HUES48 (cell line): ENCODE results near the gene SORCS3.

Source experiments
- H3K27ac ChIP-seq: one replicate; pipeline ENCODE4 v1.7.0; 2013; ENCODE audit warnings: low read depth, low read length, inconsistent platforms
- H3K27me3 ChIP-seq: 2 replicates; pipeline ENCODE4 v1.6.1; 2013; ENCODE audit warnings: mild to moderate bottlenecking, low read length; ENCODE audit not compliant: control insufficient read depth, insufficient read depth
- H3K36me3 ChIP-seq: 2 replicates; pipeline ENCODE4 v1.6.1; 2013; ENCODE audit warnings: low read length; ENCODE audit not compliant: control insufficient read depth, insufficient read depth
- H3K4me1 ChIP-seq: 2 replicates; pipeline ENCODE4 v1.6.1; 2013; ENCODE audit warnings: mild to moderate bottlenecking, low read length; ENCODE audit not compliant: control insufficient read depth, insufficient read depth
- H3K4me3 ChIP-seq: 2 replicates; pipeline ENCODE4 v1.5.1; 2013; ENCODE audit warnings: mild to moderate bottlenecking, low read depth, low read length
- H3K9ac ChIP-seq: 2 replicates; pipeline ENCODE4 v1.6.1; 2013; ENCODE audit warnings: mild to moderate bottlenecking, low read depth, low read length, moderate library complexity
- H3K9me3 ChIP-seq: 2 replicates; pipeline ENCODE4 v1.6.1; 2013; ENCODE audit warnings: low read length; ENCODE audit not compliant: control insufficient read depth, insufficient read depth

Gene SORCS3

GRCh38 chr10:104913390-104913789, 272.3 kb downstream of the SORCS3 start:
- H3K9ac ChIP-seq: no peak overlapping the region
- no peaks in the 10 kb centered on the region for H3K9me3 ChIP-seq
- no peak overlapping the region for H3K4me3 ChIP-seq
- H3K4me1 ChIP-seq: no peaks in the 10 kb centered on the region
- no peaks in the 10 kb centered on the region for H3K36me3 ChIP-seq
- no peak overlapping the region for H3K27ac ChIP-seq
- H3K27me3 ChIP-seq: no peaks in the 10 kb centered on the region

GRCh38 chr10:104920476-104920875, 279.4 kb downstream of the SORCS3 start:
- H3K27ac ChIP-seq: no peak overlapping the region
- no peaks in the 10 kb centered on the region for H3K27me3 ChIP-seq

GRCh38 chr10:104921763-104922162, 280.7 kb downstream of the SORCS3 start:
- H3K4me1 ChIP-seq: peaks cover 4% of the 10 kb centered on the region; the same call in 1 of the 2 replicates
- no peaks in the 10 kb centered on the region for H3K9me3 ChIP-seq
- no peaks in the 10 kb centered on the region for H3K27me3 ChIP-seq
- no peaks in the 10 kb centered on the region for H3K36me3 ChIP-seq
- no peak overlapping the region for H3K4me3 ChIP-seq
- H3K27ac ChIP-seq: no peak overlapping the region
- no peak overlapping the region for H3K9ac ChIP-seq

More at GRCh38 chr10:104920476-104920875, 279.4 kb downstream of the SORCS3 start:
- peaks cover 4% of the 10 kb centered on the region; the same call in 1 of the 2 replicates for H3K4me1 ChIP-seq
- H3K9me3 ChIP-seq: no peaks in the 10 kb centered on the region
- H3K36me3 ChIP-seq: no peaks in the 10 kb centered on the region
- no peak overlapping the region for H3K9ac ChIP-seq
- H3K4me3 ChIP-seq: no peak overlapping the region

GRCh38 chr10:104922810-104923209, 281.7 kb downstream of the SORCS3 start:
- no peaks in the 10 kb centered on the region for H3K36me3 ChIP-seq
- no peak overlapping the region for H3K27ac ChIP-seq
- H3K9ac ChIP-seq: no peak overlapping the region
- no peaks in the 10 kb centered on the region for H3K9me3 ChIP-seq
- H3K27me3 ChIP-seq: no peaks in the 10 kb centered on the region
- H3K4me1 ChIP-seq: peaks cover 4% of the 10 kb centered on the region; the same call in 1 of the 2 replicates
- no peak overlapping the region for H3K4me3 ChIP-seq

GRCh38 chr10:104923501-104923900, 282.4 kb downstream of the SORCS3 start:
- Histone ChIP-seq H3K27me3 (no peaks in the 10 kb centered on the region), H3K27ac (no peak overlapping the region), H3K36me3 (no peaks in the 10 kb centered on the region), H3K4me3 (no peak overlapping the region), H3K9me3 (no peaks in the 10 kb centered on the region), H3K4me1 (peaks cover 4% of the 10 kb centered on the region; the same call in 1 of the 2 replicates), H3K9ac (no peak overlapping the region)

GRCh38 chr10:104924101-104924795, 283.2 kb downstream of the SORCS3 start:
- no peaks in the 10 kb centered on the region for H3K9me3 ChIP-seq
- peaks cover 4% of the 10 kb centered on the region; the same call in 1 of the 2 replicates for H3K4me1 ChIP-seq
- H3K27ac ChIP-seq: no peak overlapping the region
- H3K27me3 ChIP-seq: no peaks in the 10 kb centered on the region
- H3K36me3 ChIP-seq: no peaks in the 10 kb centered on the region
- no peak overlapping the region for H3K4me3 ChIP-seq
- H3K9ac ChIP-seq: no peak overlapping the region

- H3K36me3 ChIP-seq: no peaks in the 10 kb centered on the region
- no peak overlapping the region for H3K4me3 ChIP-seq
- no peak overlapping the region for H3K9ac ChIP-seq
- H3K27ac ChIP-seq: no peak overlapping the region
- H3K27me3 ChIP-seq: no peaks in the 10 kb centered on the region
- H3K9me3 ChIP-seq: no peaks in the 10 kb centered on the region
- peaks cover 4% of the 10 kb centered on the region; the same call in 1 of the 2 replicates for H3K4me1 ChIP-seq
Observed at GRCh38 chr10:104925232-104925851, 284.3 kb downstream of the SORCS3 start.

- H3K36me3 ChIP-seq: no peaks in the 10 kb centered on the region
Observed at GRCh38 chr10:104928734-104929133, 287.6 kb downstream of the SORCS3 start.

GRCh38 chr10:104931612-104932134, 290.6 kb downstream of the SORCS3 start:
- Histone ChIP-seq H3K9me3 (no peaks in the 10 kb centered on the region), H3K9ac (no peak overlapping the region), H3K27ac (no peak overlapping the region), H3K4me3 (no peak overlapping the region), H3K4me1 (no peaks in the 10 kb centered on the region), H3K27me3 (no peaks in the 10 kb centered on the region), H3K36me3 (no peaks in the 10 kb centered on the region)

More at GRCh38 chr10:104928734-104929133, 287.6 kb downstream of the SORCS3 start:
- no peaks in the 10 kb centered on the region for H3K9me3 ChIP-seq
- H3K27ac ChIP-seq: no peak overlapping the region
- H3K27me3 ChIP-seq: no peaks in the 10 kb centered on the region
- H3K4me1 ChIP-seq: peaks cover 4% of the 10 kb centered on the region; the same call in 1 of the 2 replicates
- no peak overlapping the region for H3K4me3 ChIP-seq
- H3K9ac ChIP-seq: no peak overlapping the region

GRCh38 chr10:104935656-104936055, 294.6 kb downstream of the SORCS3 start:
- Histone ChIP-seq H3K4me1 (no peaks in the 10 kb centered on the region), H3K9me3 (no peaks in the 10 kb centered on the region), H3K36me3 (no peaks in the 10 kb centered on the region), H3K9ac (no peak overlapping the region), H3K4me3 (no peak overlapping the region), H3K27me3 (no peaks in the 10 kb centered on the region), H3K27ac (no peak overlapping the region)

GRCh38 chr10:104937567-104937966, 296.5 kb downstream of the SORCS3 start:
- Histone ChIP-seq H3K27me3 (no peaks in the 10 kb centered on the region), H3K36me3 (no peaks in the 10 kb centered on the region), H3K4me3 (no peak overlapping the region), H3K27ac (no peak overlapping the region), H3K9ac (no peak overlapping the region), H3K4me1 (no peaks in the 10 kb centered on the region), H3K9me3 (no peaks in the 10 kb centered on the region)
